B cell (primary cell): ENCODE data around the gene CA11. TPM values are rescaled to one million over a fixed set of nuclear protein-coding genes. Genes with fewer than 3 reads are reported as not detected.

ENCODE experiments used
- ATAC-seq: fragments of 200-7000 bp; cut with Tn5 transposase; one replicate; pipeline ENCODE4 v1.10.0; 2021; ENCODE audit warnings: low read depth, mild to moderate bottlenecking, moderate number of reproducible peaks, moderate library complexity
- CTCF ChIA-PET: fragments of 350-600 bp; sonication (Branson Sonifier 250); formaldehyde crosslinking; loops from one replicate; lab custom pipeline; 2021; ENCODE audit warnings: antibody characterized with exemption, inconsistent platforms; lab: Charles Lee
- POLR2A ChIA-PET: fragments of 350-600 bp; sonication (Branson Sonifier 250); formaldehyde crosslinking; loops from one replicate; lab custom pipeline; 2021; ENCODE audit warnings: antibody characterized with exemption; lab: Charles Lee
- DNase-seq: peaks from one replicate; pipeline ENCODE4 v3.0.0; 2013
- H2AFZ ChIP-seq: 2 replicates; pipeline ENCODE4 v1.6.1; 2012; ENCODE audit warnings: mild to moderate bottlenecking, low read depth, low read length; ENCODE audit not compliant: insufficient read depth, poor library complexity, severe bottlenecking
- H3K27ac ChIP-seq, 2 donors: 1 replicate in 1 of 2; 2 replicates in 1 of 2; pipeline ENCODE4 v1.5.1; 2012 to 2013; ENCODE audit warnings: low read length in 2 of 2, mild to moderate bottlenecking in 2 of 2, moderate library complexity in 1 of 2
- H3K27me3 ChIP-seq, 4 experiments: fragments of 200-600 bp in 1 of 4; sonication (generic) in 1 of 4; replicated peaks in 1 of 4; 1 replicate in 2 of 4; 2 replicates in 2 of 4; pipeline versions ENCODE4 v1.6.1 to v1.7.0; 2013 to 2016; ENCODE audit warnings: low read length in 3 of 4, mild to moderate bottlenecking in 2 of 4, mixed read lengths in 1 of 4, moderate library complexity in 1 of 4; ENCODE audit not compliant: insufficient read depth in 4 of 4, control insufficient read depth in 3 of 4; ENCODE audit errors: control extremely low read depth in 1 of 4
- H3K36me3 ChIP-seq, 2 experiments: replicated peaks in 1 of 2; 1 replicate in 1 of 2; 2 replicates in 1 of 2; pipeline versions ENCODE4 v1.6.1 to v1.7.1; 2013; ENCODE audit warnings: low read length in 1 of 2; ENCODE audit not compliant: insufficient read depth in 2 of 2, control insufficient read depth in 1 of 2; ENCODE audit errors: control extremely low read depth in 1 of 2, extremely low read depth in 1 of 2
- H3K4me1 ChIP-seq, 2 donors: fragments of 200-600 bp in 1 of 2; sonication (generic) in 1 of 2; 1 replicate in 1 of 2; 2 replicates in 1 of 2; pipeline versions ENCODE4 v1.5.1 to v1.6.1; 2013 to 2017; ENCODE audit warnings: low read length in 2 of 2; ENCODE audit not compliant: control insufficient read depth in 2 of 2, insufficient read depth in 2 of 2
- H3K4me2 ChIP-seq: replicated peaks from 2 replicates; pipeline ENCODE3; 2012; ENCODE audit warnings: mild to moderate bottlenecking, low read depth, low read length; ENCODE audit not compliant: poor library complexity, severe bottlenecking
- H3K4me3 ChIP-seq, 5 experiments: fragments of 200-600 bp in 1 of 5; sonication (generic) in 1 of 5; 1 replicate in 3 of 5; 2 replicates in 2 of 5; pipeline versions ENCODE4 v1.5.1 to v1.7.0; 2011 to 2016; ENCODE audit warnings: low read length in 4 of 5, mild to moderate bottlenecking in 4 of 5, low read depth in 2 of 5, control low read depth in 1 of 5, moderate library complexity in 1 of 5; ENCODE audit not compliant: insufficient read depth in 1 of 5; ENCODE audit errors: control extremely low read depth in 1 of 5, extremely low read depth in 1 of 5
- H3K79me2 ChIP-seq: fragments of 200-600 bp; sonication (generic); one replicate; pipeline ENCODE4 v1.6.0; 2016; ENCODE audit warnings: low read length; ENCODE audit not compliant: control insufficient read depth, insufficient read depth
- H3K9ac ChIP-seq: fragments of 200-600 bp; sonication (generic); 2 replicates; pipeline ENCODE4 v1.6.1; 2017; ENCODE audit warnings: mild to moderate bottlenecking, low read length, moderate library complexity
- H3K9me3 ChIP-seq, 3 donors: one replicate each; pipeline versions ENCODE4 v1.6.1 to v1.7.1; 2013; ENCODE audit warnings: low read length in 2 of 3; ENCODE audit not compliant: control insufficient read depth in 2 of 3, insufficient read depth in 1 of 3; ENCODE audit errors: control extremely low read depth in 1 of 3
- H4K20me1 ChIP-seq: 2 replicates; pipeline ENCODE4 v1.6.0; 2012; ENCODE audit warnings: mild to moderate bottlenecking, low read length; ENCODE audit not compliant: insufficient read depth, control insufficient read depth, poor library complexity, severe bottlenecking
- H3K27ac Mint-ChIP-seq: one replicate; pipeline ENCODE4 v1.8.0; 2021; ENCODE audit warnings: mixed read lengths
- H3K27me3 Mint-ChIP-seq: one replicate; pipeline ENCODE4 v1.8.0; 2021; ENCODE audit warnings: mixed read lengths
- H3K4me1 Mint-ChIP-seq: one replicate; pipeline ENCODE4 v1.8.0; 2021; ENCODE audit warnings: mixed read lengths
- H3K4me3 Mint-ChIP-seq: one replicate; pipeline ENCODE4 v1.8.0; 2021; ENCODE audit warnings: mixed read lengths
- H3K9me3 Mint-ChIP-seq: one replicate; pipeline ENCODE4 v1.8.0; 2022; ENCODE audit warnings: mixed read lengths; ENCODE audit not compliant: insufficient read depth
- EZH2 ChIP-seq: IDR thresholded peaks from 2 replicates; pipeline ENCODE4 v1.6.1; 2012; ENCODE audit warnings: borderline replicate concordance, low read depth, mild to moderate bottlenecking, moderate library complexity, low read length; ENCODE audit not compliant: insufficient read depth, poor library complexity, severe bottlenecking
- WGBS: methylation state at CpG from one replicate; pipeline ENCODE4 v1.1.5; 2013; ENCODE audit warnings: missing lambda C conversion rate; ENCODE audit not compliant: insufficient coverage; 5-methylcytosine and 5-hydroxymethylcytosine counted together
- intact Hi-C: fragments of 100-400 bp; cut with micrococcal nuclease; formaldehyde crosslinking; loops from one replicate; pipeline ENCODE4 v1.10.0; 2022
- polyA plus RNA-seq: library from polyadenylated mRNA; depleted of rRNA; stranded (reverse); fragments of >200 nt; gene quantifications from 2 replicates; pipeline ENCODE4 v1.2.3, GENCODE V29; 2012
- total RNA-seq, 2 donors: library from RNA; stranded (reverse); fragments of 120-200 nt in 1 of 2; gene quantifications; 1 replicate in 1 of 2; 2 replicates in 1 of 2; pipeline versions ENCODE4 v1.2.3 to v1.2.4, GENCODE V29; 2013 to 2022
- TF ChIP-seq, protein P1 (sequence below): fragments of 200-600 bp; IDR thresholded peaks from one replicate; pipeline ENCODE4 v1.8.0; 2022; ENCODE audit warnings: antibody characterized with exemption, mild to moderate bottlenecking

Gene CA11
- total and polyA plus RNA-seq, 2 donors (not counting 1 experiment from before 2014, with no cell fraction given): 6.5 to 27.7 TPM

GRCh38 chr19:48624791-48625723, 20.9 kb downstream of the CA11 start:
- Histone ChIP-seq H3K9ac (peak overlapping the region; percentile 54), H4K20me1 (peaks cover 23% of the 10 kb centered on the region), H3K4me3 (no peak overlapping the region), H2AFZ (no peak overlapping the region), H3K9me3 (peaks cover 0 to 8% (median 0%) of the 10 kb centered on the region in 3 donors), H3K4me2 (peak overlapping the region; percentile 84), H3K36me3 (peaks cover 0 to 23% of the 10 kb centered on the region in 2 experiments), H3K4me1 (peaks cover 14 to 23% of the 10 kb centered on the region in 2 donors), H3K79me2 (no peaks in the 10 kb centered on the region), H3K27me3 (no peaks in the 10 kb centered on the region), H3K27ac (peak overlapping the region; percentile 30 to 63)
- H3K27ac Mint-ChIP-seq: peak overlapping the region; percentile 84
- no peaks in the 10 kb centered on the region for H3K27me3 Mint-ChIP-seq
- DNase-seq (no peak), ATAC-seq (no peak)
- 83% methylated on average over 18 of the region's 24 CpGs for WGBS
- TF ChIP-seq, protein P1, sequence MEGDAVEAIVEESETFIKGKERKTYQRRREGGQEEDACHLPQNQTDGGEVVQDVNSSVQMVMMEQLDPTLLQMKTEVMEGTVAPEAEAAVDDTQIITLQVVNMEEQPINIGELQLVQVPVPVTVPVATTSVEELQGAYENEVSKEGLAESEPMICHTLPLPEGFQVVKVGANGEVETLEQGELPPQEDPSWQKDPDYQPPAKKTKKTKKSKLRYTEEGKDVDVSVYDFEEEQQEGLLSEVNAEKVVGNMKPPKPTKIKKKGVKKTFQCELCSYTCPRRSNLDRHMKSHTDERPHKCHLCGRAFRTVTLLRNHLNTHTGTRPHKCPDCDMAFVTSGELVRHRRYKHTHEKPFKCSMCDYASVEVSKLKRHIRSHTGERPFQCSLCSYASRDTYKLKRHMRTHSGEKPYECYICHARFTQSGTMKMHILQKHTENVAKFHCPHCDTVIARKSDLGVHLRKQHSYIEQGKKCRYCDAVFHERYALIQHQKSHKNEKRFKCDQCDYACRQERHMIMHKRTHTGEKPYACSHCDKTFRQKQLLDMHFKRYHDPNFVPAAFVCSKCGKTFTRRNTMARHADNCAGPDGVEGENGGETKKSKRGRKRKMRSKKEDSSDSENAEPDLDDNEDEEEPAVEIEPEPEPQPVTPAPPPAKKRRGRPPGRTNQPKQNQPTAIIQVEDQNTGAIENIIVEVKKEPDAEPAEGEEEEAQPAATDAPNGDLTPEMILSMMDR: no peak
- TF ChIP-seq EZH2: no peak
- H3K9me3 Mint-ChIP-seq: no peaks in the 10 kb centered on the region
- peak overlapping the region; percentile 78 for H3K4me3 Mint-ChIP-seq
- CTCF ChIA-PET: interaction anchor here (2.1 kb wide), 1 partner anchor 9 kb away, joined by 6 read pairs; no protein-coding TSS in a partner anchor
- H3K4me1 Mint-ChIP-seq: peaks cover 31% of the 10 kb centered on the region
- POLR2A ChIA-PET: interaction anchor here (1.9 kb wide), 1 partner anchor 12 kb away, joined by 7 read pairs; the partner anchor contains the start of gene DBP
- intact Hi-C loops: loop anchor here (1.0 kb wide), 2 partner anchors 12 to 455 kb away; partner anchors contain the start of genes DBP, LIG1 and ZSWIM9
